ENCODE measurements around the gene SLC35A4.
"Not testable (repeated sequence)": the region's sequence is repeated elsewhere in the genome, so short reads cannot be mapped to it uniquely, and the experiment has no call there.

The SLC35A4 gene

DNA sequence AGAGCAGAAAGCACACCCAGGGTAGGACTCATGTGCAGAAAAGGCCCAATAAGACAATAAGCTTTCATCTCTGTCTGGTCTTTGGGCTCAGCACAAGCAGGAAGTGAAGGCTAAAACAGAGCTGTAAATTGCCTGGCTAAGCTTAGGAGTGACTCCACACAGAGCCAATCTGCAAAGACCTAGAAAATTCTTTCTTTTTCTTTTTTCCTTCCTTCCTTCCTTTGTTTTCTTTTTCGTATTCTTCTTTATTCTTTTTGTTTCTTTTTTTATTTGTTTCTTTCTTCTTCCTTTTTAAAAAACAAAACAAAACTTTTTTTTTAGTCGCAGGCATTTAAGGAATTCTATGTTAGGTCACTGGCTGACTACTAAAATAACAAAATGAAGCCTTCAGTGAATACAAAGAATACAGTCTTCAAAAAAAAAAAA lies 12.2 kb downstream of the SLC35A4 start:
- no peaks in the 10 kb centered on the region for H3K27me3 ChIP-seq
- peak overlapping the region; percentile 78 for H3K27ac ChIP-seq
- no peaks in the 10 kb centered on the region for H3K36me3 ChIP-seq
- no peaks in the 10 kb centered on the region for H3K9me3 ChIP-seq
- TF ChIP-seq, protein P1, sequence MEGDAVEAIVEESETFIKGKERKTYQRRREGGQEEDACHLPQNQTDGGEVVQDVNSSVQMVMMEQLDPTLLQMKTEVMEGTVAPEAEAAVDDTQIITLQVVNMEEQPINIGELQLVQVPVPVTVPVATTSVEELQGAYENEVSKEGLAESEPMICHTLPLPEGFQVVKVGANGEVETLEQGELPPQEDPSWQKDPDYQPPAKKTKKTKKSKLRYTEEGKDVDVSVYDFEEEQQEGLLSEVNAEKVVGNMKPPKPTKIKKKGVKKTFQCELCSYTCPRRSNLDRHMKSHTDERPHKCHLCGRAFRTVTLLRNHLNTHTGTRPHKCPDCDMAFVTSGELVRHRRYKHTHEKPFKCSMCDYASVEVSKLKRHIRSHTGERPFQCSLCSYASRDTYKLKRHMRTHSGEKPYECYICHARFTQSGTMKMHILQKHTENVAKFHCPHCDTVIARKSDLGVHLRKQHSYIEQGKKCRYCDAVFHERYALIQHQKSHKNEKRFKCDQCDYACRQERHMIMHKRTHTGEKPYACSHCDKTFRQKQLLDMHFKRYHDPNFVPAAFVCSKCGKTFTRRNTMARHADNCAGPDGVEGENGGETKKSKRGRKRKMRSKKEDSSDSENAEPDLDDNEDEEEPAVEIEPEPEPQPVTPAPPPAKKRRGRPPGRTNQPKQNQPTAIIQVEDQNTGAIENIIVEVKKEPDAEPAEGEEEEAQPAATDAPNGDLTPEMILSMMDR (IDR thresholded peaks at IDR 0.05): no peak
- H3K4me1 ChIP-seq (ENCODE audit: control insufficient read depth in 1 of 2, insufficient read depth in 1 of 2, low read depth in 1 of 2, low read length in 1 of 2): peaks cover 25 to 26% of the 10 kb centered on the region in 2 experiments
- H3K4me3 ChIP-seq (ENCODE audit: low read depth in 1 of 2, low read length in 1 of 2): no peak overlapping the region

DNA sequence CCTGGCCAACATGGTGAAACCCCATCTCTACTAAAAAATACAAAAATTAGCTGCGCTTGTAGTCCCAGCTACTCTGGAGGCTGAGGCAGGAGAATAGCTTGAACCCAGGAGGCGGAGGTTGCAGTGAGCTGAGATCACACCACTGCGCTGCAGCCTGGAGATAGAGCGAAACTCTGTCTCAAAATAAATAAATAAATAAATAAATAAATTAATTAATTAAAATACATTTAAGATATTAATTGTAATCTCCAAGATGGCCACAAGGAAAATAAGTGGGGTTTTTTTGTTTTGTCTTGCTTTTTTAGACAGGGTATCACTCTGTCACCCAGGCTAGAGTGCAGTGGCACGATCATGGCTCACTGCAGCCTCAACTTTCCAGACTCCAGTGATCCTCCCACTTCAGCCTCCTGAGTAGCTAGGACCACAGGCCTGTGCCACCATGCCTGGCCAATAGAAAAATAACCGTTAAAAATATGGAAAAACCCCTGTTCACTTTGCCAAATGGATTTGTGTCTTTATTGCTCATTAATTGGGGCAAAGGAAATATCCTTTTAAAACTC lies 14.6 kb downstream of the SLC35A4 start:
- not testable (repeated sequence) for H3K4me3 ChIP-seq (ENCODE audit: low read depth in 1 of 2, low read length in 1 of 2); H3K27ac ChIP-seq; H3K9me3 ChIP-seq; H3K36me3 ChIP-seq; H3K27me3 ChIP-seq
- H3K4me1 ChIP-seq (ENCODE audit: control insufficient read depth in 1 of 2, insufficient read depth in 1 of 2, low read depth in 1 of 2, low read length in 1 of 2): peaks cover 25 to 26% of the 10 kb centered on the region in 2 experiments

DNA sequence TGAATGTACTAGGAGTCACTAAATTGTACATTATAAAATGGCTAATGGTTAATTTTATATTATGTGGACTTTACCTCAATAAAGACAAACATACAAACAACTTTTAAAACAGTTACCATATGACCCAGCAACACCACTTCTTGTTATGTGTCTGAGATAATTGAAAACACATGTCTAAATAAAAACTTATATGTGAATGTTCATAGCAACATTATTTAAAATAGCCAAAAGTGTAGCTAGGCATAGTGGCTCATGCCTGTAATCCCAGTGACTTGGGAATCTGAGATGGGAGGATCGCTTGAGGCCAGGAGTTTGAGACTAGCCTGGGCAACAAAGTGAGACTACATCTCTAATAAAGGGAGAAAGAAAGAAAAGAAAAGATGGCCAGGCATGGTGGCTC lies 22.9 kb downstream of the SLC35A4 start:
- H3K9me3 ChIP-seq: no peaks in the 10 kb centered on the region
- TF ChIP-seq, protein P1 (IDR thresholded peaks at IDR 0.05): no peak
- H3K27ac ChIP-seq: peak overlapping the region; percentile 28
- H3K4me1 ChIP-seq (ENCODE audit: control insufficient read depth in 1 of 2, insufficient read depth in 1 of 2, low read depth in 1 of 2, low read length in 1 of 2): peaks cover 51 to 53% of the 10 kb centered on the region in 2 experiments
- no peak overlapping the region for H3K4me3 ChIP-seq (ENCODE audit: low read depth in 1 of 2, low read length in 1 of 2)
- no peaks in the 10 kb centered on the region for H3K36me3 ChIP-seq
- H3K27me3 ChIP-seq: no peaks in the 10 kb centered on the region

DNA sequence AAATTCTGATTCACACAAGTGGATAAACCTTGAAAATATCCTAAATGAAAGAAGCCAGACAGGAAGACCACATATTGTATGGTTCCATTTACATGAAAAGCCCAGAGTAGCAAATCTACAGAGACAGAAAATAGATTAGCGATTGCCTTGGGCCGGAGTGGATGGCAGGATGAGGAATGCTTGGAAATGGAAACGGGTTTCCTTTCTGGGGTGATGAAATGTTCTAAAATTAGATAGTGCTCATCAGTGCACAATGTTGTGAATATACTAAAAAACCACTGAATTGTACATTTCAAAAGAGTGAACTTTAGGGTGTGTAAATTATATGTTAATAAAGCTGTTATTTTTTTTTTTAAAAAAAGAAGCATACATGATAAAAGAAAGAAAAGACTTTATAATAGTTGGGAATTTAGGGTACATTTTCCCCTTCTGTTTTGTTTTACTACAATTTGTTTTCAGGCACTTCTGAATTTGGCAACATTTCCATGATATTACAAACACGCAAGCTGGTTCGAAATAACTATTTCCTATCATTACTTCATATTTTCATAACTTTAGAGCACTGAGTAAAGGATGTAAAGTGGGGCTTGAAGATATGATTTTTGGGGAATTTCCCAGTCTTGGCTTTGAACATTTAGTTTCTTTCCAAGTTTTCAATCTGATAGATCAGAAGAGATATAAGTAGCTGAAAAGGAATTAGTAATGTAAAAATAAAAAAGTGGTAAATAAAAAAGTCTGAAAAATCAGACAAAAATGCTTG lies 23.9 kb downstream of the SLC35A4 start:
- Histone ChIP-seq H3K4me1 (ENCODE audit: control insufficient read depth in 1 of 2, insufficient read depth in 1 of 2, low read depth in 1 of 2, low read length in 1 of 2) (peaks cover 56 to 58% of the 10 kb centered on the region in 2 experiments), H3K4me3 (ENCODE audit: low read depth in 1 of 2, low read length in 1 of 2) (peak overlapping the region; percentile 31 to 42), H3K27ac (peak overlapping the region; percentile 95), H3K36me3 (no peaks in the 10 kb centered on the region), H3K27me3 (no peaks in the 10 kb centered on the region), H3K9me3 (no peaks in the 10 kb centered on the region)
- TF ChIP-seq, protein P1 (IDR thresholded peaks at IDR 0.05): no peak

DNA sequence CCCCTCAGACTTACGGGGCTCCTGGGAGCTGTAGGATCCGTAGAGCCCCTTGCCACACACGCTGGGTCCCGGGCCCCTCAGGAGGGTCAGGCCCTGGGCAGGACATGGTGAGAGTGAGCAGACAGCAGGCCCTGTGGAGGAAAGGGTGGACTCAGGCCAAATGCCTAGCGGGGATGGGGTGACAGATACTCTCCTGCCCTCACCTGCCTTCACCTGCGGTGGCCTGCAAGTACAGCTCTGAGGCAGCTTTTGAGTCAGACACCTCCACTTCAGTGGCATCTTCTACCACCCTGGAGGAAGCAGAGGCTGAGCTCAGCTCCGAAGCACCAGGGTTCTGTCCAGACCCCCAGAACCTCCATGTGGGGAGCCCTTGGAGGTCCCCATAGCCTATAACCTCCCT lies 26.2 kb downstream of the SLC35A4 start:
- H3K36me3 ChIP-seq: no peaks in the 10 kb centered on the region
- H3K27me3 ChIP-seq: no peaks in the 10 kb centered on the region
- peak overlapping the region; percentile 95 for H3K27ac ChIP-seq
- TF ChIP-seq, protein P1 (IDR thresholded peaks at IDR 0.05): no peak
- peak overlapping the region; percentile 59 to 66 for H3K4me3 ChIP-seq (ENCODE audit: low read depth in 1 of 2, low read length in 1 of 2)
- H3K9me3 ChIP-seq: no peaks in the 10 kb centered on the region
- H3K4me1 ChIP-seq (ENCODE audit: control insufficient read depth in 1 of 2, insufficient read depth in 1 of 2, low read depth in 1 of 2, low read length in 1 of 2): peaks cover 79 to 81% of the 10 kb centered on the region in 2 experiments

DNA sequence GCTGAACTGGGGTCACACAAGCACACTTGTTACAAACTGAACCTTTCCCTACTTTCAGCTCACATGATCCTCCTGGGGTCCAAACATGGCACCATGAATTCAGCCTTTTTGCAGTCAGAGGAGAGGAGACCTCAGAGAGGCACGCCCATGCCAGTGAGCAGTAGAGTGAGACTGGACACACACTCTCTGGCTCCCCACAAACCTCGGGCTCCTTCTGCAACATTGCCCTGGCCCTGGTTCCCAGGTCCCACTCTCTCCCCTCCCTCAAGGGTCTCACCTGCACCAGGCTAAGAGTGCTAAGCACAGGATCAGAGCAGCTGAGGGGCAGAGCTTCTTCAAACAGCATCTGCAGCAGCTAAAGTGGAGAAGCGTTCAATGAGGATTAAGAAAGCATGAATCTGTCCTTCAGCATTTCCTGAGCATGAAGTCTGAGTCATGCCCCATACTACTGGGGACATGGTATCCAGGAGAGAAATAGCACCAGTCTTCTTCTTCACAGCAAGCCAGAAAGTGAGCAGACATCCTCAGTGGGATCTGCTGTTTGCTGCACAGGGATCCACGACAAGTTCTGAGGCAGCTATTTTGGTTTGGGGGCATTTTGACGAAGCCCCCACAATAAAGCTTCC lies 27.2 kb downstream of the SLC35A4 start:
- H3K4me1 ChIP-seq (ENCODE audit: control insufficient read depth in 1 of 2, insufficient read depth in 1 of 2, low read depth in 1 of 2, low read length in 1 of 2): peaks cover 89 to 91% of the 10 kb centered on the region in 2 experiments
- H3K4me3 ChIP-seq (ENCODE audit: low read depth in 1 of 2, low read length in 1 of 2): peak overlapping the region; percentile 59 to 66
- no peaks in the 10 kb centered on the region for H3K36me3 ChIP-seq
- no peaks in the 10 kb centered on the region for H3K27me3 ChIP-seq
- peak overlapping the region; percentile 95 for H3K27ac ChIP-seq
- TF ChIP-seq, protein P1 (IDR thresholded peaks at IDR 0.05): no peak
- no peaks in the 10 kb centered on the region for H3K9me3 ChIP-seq

DNA sequence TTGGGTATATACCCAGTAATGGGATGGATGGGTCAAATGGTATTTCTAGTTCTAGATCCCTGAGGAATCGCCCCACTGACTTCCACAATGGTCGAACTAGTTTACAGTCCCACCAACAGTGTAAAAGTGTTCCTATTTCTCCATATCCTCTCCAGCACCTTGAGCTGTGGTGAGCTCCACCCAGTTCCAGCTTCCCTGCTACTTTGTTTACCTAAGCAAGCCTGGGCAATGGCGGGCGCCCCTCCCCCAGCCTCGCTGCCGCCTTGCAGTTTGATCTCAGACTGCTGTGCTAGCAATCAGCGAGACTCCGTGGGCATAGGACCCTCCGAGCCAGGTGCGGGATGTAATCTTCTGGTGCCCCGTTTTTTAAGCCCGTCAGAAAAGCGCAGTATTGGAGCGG lies 28.4 kb downstream of the SLC35A4 start:
- H3K4me3 ChIP-seq (ENCODE audit: low read depth in 1 of 2, low read length in 1 of 2); H3K27me3 ChIP-seq; H3K9me3 ChIP-seq; H3K36me3 ChIP-seq: not testable (repeated sequence)
- Histone ChIP-seq H3K27ac (peak overlapping the region; percentile 93), H3K4me1 (ENCODE audit: control insufficient read depth in 1 of 2, insufficient read depth in 1 of 2, low read depth in 1 of 2, low read length in 1 of 2) (peaks cover 88 to 90% of the 10 kb centered on the region in 2 experiments)

All from neutrophil (primary cell).